ENCODE measurements around the gene SPEF1.

SPEF1 gene

DNA sequence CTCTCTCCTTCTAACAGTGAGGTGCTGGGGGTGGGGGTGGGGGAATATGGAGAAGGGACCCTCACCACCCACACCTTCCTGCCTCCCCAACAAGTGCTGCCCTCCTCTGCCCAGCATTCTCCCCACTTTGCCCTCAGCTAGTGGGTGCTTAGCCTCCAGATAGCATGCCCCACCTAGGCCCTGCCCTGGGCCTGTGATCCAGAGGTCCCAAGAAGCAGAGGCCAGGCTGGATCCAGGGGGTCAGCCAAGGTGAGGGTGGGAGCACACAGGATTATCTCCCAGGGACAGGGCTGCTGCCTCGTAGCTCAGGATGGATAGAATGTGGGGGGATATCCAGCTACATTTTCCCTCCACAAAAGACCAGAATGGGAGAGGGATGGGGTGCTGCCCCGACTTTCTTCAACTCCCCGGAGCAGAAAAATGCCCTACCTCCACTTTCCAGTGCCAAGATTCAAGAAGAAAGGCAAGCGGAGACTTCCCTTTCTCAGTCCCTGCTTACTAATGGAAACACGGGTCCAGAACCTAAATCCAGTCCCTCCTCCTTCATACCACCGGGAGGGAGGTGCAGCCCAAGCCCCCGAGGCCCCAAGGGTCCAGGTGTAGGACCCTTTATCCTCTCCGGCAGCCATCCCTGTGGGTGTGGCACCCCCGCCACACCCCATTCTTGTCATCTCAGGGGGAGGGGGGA, 14.7 kb downstream of the SPEF1 start:
- no peak for DNase-seq (ENCODE audit: low spot score)

DNA sequence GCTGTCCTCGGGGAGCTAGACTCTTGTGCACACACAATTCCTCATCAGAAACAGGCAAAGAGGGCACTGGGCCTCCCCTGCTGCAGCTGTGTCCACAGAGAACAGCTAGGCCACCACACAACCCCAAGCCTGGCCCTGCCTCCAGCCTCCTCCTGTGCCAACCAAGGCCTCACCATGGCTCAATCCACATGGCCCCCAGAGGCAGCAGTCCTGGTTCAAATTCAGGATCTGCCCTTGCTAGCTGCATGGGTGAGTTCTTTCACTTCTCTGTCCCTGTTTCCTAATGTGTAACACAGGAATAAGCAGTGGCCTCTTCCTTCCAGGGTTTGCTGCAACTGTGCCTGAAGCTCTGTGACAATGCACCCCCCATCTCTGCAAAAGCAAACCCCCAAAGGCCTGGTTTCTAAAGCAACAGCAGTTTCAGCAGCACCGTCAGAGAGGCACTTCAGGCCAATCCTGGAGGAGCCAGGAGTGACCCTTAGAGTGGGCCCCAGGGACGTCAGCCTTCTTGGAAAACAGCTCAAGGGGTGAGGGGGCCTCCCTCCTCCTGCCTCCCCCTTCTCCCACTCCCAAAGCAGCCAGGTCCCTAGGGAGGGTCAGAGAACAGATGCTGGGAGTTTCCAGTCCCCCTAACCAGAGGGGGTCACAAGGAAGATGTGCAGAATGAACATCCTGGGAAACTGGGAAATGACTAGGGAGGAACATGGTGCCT, 15.9 kb downstream of the SPEF1 start:
- no peak for DNase-seq (ENCODE audit: low spot score)

DNA sequence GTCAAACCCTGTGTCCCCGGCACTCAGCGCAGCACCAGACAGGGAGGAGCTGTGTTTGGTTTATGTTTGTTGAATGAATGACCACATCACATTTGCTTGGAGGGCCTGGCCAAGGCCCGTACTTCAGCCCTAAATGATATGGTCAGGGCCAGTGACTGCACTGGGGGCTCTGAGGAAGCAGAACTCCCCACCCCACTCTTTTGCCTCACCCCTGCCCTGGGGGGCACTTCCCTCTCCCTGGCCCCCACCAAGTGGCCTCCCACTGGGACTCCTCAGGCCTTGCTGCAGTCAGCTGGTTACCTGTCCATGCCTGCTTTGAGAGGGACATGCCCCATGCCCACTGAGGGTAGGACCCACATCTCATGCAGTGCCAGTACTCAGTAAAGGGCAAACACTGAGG, 16.6 kb downstream of the SPEF1 start:
- DNase-seq (ENCODE audit: low spot score): no peak

DNA sequence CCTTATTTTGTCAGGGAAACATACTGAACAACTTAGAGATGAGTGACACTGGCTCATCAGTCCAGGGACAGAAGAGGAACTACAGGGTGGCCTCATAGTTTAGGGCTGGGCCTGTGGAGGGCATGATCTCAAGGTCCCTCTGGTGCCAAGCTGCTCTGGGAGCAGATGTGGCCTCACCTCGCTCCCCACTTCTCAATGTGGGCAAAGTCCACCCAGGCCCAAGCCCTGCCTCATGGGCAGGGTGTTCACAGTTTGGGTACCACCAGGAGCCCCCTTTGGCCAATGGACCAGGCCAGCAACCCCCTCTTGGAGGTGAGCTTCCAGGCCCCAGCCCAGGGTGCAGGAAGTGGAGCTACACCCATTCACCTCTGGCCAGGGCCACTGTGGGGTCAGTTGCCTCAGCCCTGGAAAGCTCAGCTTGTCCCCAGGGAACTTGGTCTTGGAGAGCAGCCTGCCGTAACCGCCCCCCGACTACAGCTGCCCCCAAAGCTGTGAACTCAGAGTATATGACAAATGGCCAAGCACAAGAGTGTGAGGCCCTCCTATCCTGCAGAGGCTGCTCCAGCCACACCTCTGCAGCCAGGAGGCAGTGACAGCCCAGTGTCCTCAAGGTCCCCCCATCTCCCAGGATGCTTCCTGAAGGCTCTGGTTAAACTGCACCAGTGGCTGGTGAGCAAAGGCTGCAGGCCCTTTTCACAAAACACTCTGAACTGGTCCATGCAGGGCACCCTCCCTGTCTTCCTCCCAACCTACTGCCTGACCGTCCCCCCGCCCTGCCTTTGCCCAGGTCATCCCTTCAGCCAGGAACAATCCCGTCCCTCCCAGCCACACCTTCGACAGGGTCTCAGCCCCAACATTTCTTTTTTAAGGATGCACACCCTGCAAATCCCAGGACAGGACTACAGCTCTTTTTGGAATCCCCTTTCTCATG, 17.3 kb downstream of the SPEF1 start:
- no peak for DNase-seq (ENCODE audit: low spot score)

DNA sequence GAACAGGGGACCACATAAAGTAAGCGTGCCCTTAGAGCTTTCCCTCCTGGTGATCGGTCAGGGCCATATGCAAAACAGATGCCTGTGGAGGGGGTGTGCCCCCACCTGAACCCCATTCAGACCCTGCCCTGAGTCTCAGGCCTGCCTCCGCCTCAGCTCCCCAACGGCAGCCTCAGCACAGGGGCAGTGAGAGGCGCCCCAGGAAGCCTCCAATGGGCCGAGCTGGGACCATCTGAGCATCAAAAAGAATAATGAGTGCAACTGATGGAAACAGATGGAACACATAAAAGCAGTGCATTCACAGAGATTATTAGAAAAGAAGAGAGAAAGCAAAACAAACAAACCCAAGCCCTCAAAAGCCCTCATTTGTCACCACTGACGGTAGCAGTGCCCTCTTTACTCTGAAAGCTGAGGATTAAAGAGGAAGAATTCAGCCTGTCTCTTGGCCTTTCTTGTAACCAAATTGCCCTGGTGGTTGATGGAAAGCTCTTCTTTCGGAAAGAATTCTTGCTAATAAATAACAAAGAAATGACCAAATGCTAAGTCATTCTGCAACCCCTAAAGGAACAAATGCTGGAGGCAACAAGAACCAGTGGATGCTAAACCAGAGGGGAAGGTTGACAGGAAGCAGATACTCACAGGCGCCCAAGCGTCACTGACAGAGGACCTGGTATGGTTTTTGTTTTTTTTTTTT, 20.4 kb downstream of the SPEF1 start:
- no peak for DNase-seq (ENCODE audit: low spot score)

DNA sequence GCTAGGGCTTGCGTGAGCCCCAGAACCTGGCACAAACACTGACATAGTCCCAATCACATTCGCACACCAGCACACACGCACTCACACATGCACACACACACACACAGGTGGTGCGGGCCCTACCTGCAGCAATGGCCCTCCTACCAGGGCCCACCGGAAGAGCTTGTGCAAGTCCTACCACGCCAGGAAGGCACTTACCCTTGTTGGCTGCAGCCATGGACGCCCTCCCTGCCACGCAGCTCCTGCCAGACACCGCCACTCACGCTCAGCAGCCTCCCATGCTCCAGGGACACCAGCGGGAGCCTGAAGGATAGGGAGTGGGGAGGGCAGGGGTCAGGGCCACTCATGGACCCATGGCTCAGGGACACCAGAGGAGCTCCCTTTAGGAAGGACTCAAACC, 21.4 kb downstream of the SPEF1 start:
- DNase-seq (ENCODE audit: low spot score): no peak

DNA sequence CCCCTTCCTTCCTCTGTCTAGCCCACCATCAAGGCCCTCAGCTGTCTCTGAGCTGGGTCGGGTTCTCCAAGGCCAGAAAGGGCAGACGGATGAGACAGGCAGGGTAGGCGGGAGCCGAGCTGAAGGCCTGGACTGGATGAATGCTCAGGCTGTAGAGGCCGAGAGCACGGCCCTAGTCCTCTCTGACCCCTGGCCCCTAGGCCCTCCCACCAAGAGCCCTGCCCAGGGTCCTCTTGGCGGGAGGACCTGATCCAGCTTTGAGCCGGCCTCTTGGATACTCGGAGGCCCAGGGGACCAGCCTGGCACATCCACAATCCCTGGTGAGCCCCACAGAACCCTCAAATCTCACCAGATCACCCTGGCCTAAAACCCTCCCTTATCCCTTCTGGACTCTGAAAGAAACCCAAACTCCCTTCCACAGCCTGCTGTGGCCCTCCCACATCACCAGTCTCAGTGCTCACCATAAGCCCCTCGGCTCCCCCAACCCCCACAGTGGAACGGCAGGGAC, 21.9 kb downstream of the SPEF1 start:
- no peak for DNase-seq (ENCODE audit: low spot score)

DNA sequence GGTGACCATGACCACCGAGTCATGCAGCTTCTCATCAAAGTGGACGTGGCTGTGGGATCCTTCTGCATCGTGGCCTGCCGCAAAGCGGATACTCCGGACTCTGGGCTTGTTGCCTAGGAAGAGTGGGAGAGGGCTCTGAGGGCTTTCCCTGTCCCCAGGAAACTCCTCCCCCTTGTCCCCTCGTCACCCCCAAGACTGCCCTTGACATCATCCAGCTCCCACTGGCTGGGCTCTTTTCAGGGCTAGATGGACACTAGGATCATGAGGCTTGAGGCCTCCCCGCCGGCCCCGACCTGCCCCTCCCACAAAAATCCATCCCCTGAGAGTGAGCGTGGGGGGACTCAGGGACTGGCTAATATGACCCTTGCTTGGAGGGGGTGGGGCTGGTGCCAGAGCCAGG, 22.7 kb downstream of the SPEF1 start:
- no peak for DNase-seq (ENCODE audit: low spot score)

DNA sequence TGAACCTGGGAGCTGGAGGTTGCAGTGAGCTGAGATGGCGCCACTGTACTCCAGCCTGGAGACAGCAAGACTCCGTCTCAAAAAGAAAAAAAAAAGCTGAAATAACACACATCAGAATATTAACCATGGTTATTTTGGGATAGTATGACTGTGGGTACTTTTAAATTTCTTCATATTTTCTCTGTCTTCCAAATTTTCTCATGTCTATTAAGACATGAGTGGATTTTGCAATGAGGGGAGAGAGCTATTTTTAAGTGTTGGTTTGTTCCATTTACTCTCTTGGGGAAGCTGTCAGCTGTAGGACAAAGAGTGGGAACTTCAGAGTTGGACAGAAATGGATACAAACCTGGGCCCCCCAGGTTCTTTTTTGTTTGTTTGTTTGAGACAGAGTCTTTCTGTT, 24.0 kb downstream of the SPEF1 start:
- DNase-seq (ENCODE audit: low spot score): no peak

DNA sequence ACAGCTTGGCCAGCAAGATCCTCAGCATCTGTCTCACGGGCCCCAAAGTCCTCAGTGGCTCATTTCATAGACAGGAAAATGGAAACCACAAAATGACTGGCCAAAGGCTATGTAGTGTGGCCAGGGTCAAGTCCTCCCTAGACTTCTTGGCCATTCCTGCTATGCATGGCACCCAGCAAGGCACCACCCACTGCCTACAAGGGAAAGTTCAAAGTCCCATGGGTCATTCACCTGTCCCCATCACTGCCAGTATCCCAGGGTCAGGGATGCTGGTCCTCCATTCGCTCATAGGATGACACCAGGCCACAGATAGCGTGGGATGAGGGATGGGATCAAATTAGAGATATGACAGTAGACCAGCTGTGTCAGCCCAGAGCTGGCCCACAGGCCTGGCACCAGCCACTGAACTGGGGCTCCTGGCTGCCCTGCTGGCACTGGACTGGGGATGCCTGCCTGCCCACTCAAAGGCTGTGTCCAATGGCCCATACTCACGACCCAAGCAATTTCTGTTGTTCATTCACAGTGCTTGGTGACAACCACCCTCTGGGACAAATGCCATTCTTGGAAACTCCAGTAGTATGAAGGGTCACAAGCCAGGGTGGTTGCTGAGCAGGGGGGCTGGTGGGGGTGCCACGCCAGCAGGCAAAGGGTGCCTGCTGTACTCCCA, 25.3 kb downstream of the SPEF1 start:
- no peak for DNase-seq (ENCODE audit: low spot score)

DNA sequence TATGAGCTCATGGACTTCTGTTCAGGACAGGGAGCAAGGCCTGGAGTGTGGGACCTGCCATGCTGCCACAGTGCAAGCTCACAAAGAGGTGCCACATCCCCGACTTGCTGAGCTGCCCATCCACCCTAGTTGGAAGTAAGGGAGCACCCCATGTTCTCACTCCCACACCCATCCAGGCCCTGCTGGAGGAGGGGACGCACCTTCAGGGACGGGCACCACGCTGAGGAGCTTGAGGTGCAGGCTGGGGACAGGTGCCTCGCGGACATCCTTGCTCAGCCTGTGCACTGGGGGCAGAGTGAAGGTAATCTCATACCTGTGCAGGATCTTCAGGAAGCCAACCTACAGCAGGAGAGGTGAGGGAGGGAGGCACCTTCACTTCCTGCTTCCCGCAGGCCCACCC, 26.0 kb downstream of the SPEF1 start:
- no peak for DNase-seq (ENCODE audit: low spot score)

DNA sequence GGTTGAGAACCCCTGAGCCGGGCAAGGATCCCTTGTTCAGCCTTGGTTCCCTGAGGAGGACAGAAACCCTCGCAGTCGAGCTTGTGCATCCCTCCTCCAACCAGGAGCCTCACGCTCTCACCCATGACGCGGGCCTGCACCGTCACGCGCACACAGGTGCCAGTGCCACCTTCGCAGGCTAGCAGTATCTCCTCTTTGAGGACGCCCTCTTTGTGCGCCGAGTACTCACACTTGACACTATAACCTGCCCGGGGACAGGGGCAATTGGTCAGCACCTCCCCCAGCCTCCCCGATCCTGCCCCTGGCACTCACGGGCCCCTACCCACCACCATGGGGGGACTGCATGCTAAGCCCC, 27.0 kb downstream of the SPEF1 start:
- DNase-seq (ENCODE audit: low spot score): no peak

DNA sequence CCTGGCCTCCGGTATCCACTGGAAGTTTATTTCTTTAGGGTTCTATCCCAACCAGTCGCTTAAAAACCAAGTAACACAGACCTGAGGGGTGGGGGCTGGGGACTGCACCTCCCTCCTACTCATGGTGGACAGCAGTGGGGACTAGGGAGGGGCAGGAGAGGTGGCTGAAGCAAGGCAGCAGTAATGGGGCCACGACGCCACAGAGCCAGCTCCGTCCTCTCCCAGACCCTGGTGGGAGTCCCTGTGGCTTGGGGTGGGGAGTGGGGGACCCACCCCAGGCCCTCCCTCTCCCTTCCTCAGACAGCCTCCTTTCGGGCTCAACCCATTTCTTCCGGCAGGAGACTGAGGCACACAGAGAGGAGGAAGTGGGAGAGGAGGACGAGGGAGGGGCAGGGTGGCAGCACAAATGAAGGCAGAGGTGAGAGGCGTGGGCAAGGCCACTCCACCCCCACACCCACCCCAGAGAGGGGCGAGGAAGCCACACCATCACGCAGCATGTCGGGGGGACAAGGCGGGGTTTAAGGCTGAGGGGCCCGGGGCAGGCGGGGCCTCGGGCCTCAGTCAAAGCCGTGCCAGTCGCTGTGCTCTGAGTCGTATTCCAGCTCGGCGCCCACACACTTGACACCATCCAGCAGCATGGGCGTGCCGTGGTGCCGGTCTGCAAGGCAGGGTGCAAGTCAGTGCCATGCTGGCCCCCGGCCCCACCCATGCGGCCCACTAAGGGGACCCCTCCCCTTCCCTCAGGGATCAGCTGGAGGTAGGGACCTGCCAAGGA, 27.6 kb downstream of the SPEF1 start:
- no peak for DNase-seq (ENCODE audit: low spot score)

DNA sequence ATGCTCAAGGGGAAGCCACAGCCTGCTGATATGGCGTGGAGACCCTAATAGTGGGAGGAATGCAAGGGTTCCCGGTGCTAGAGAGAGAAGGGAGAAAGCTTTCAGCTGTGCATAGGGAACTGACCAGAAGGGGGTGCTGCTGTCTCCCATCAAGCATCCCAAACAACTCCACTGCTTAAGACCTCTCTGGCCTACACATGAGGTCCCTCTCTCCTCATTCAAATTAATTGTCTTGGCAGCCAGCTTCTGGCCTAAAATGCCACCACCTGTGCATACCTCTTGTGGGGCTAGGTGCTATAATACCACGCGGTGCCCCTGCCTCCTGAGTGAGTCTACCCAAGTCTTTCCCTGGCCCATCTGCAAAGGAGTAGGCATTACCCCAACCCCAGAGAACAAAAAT, 28.1 kb downstream of the SPEF1 start:
- DNase-seq (ENCODE audit: low spot score): peak; percentile 65

DNA sequence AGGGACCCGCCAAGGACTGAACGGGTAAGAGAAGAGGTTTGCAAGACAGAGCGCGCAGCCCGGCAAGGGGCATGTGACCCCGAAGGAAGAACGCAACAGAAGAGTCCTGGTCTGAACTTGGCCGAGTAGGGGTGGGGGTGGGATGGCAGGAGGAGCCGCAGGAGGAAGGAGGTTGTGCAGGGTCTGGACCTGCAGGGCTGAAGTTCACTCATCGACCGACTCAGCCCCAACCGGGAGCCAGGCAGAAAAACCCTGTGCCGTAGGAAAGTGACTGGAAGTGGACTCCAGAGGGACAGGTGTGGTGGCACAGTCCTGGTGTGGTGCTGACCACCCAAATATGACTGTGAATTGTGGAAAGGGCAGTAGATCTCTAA, 28.9 kb downstream of the SPEF1 start:
- no peak for DNase-seq (ENCODE audit: low spot score)

DNA sequence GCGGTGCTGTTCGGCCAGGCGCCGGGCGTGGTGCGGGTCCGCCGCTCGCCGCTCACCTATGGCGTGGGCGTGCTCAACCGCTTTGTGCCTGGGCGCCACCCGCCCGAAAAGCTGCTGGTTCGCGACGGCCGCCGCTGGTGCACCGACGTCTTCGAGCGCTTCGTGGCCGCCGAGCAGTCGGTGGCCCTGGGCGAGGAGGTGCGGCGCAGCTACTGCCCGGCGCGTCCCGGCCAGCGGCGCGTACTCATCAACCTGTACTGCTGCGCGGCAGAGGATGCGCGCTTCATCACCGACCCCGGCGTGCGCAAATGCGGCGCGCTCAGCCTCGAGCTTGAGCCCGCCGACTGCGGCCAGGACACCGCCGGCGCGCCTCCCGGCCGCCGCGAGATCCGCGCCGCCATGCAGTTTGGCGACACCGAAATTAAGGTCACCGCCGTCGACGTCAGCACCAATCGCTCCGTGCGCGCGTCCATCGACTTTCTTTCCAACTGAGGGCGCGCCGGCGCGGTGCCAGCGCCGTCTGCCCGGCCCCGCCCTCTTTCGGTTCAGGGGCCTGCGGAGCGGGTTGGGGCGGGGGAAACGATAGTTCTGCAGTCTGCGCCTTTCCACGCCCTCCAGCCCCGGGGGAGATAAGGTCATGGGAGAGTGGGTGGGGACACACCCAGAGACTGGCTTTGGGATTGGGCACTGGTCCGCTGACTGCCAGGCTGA, 29.4 kb downstream of the SPEF1 start:
- peak; percentile 15 for DNase-seq (ENCODE audit: low spot score)

DNA sequence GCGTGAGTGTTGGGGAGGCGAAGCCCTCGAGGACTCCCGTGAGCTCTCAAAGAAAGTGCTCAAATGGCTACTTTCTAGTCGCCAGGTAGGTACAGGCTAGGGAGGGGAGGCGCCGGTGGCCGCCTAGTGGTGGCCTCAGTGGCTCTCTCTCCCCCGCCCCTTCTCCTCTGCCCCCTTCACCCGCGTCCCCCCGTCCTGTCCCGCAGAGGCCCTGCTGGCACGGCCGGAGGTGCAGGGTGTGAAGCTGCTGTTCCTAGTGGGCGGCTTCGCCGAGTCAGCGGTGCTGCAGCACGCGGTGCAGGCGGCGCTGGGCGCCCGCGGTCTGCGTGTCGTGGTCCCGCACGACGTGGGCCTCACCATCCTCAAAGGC, 30.0 kb downstream of the SPEF1 start:
- DNase-seq (ENCODE audit: low spot score): no peak

DNA sequence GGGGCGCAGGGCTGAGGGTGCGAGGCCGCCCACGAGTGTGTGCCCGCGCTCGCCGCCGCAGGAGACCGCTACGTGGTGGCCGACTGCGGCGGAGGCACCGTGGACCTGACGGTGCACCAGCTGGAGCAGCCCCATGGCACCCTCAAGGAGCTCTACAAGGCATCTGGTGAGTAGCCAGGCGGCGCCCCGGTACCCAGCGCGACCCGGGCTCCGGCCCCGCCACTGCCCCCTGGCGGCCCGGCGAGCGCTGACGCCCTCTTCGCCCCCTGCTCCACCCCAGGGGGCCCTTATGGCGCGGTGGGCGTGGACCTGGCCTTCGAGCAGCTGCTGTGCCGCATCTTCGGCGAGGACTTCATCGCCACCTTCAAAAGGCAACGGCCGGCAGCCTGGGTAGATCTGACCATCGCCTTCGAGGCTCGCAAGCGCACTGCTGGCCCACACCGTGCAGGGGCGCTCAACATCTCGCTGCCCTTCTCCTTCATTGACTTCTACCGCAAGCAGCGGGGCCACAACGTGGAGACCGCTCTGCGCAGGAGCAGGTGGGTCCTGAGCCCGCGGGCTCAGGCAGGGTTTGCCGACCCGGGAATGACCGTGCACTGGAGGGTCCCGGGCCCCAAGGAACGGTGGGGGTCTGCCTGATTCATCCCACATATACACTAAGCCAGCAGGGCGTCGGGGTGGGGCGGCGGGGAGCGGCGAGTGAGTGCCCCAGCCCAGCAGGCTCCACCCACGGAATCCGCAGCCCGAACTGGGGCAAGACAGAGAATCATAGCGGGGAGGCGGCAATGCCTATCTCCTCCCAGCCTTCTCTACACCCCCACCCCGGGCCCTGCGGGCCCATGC, 31.3 kb downstream of the SPEF1 start:
- DNase-seq (ENCODE audit: low spot score): peak; percentile 12

DNA sequence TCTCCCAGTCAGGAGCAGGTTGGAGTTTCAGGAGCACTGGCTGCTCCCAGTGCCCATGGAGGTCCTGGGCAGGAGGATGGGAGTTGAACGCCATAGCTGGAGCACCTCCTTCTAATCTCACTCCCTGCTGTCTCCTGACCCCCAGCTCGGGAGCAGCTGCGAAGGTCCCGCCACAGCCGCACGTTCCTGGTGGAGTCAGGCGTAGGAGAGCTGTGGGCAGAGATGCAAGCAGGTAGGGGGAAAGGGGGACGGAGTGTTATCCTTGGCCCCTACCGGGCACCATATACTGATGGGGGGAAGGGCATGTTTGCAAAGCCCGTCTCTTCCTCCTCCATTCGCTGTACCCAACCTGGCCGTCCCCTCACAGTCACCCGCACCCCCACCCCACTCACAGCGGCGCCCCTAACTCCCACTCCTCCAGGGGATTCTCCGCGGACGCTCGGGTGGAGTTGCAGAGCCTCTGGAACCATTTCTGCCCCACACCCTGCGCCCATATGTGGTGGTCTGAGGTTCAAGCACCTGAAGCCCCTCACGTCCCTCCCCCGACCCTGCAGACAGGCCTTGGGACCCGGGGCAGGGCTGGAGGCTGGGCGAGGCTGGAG, 32.1 kb downstream of the SPEF1 start:
- no peak for DNase-seq (ENCODE audit: low spot score)
